ENCODE measurements around the gene PEA15. TPM values are rescaled to one million over a fixed set of nuclear protein-coding genes. Genes with fewer than 3 reads are reported as not detected.

The PEA15 gene
- total RNA-seq, 1 experiment from 2014 or later = 56.3 TPM

- TF ChIP-seq ZNF425 (CRISPR knock-in tag; conservative IDR thresholded peaks at IDR 0.05) (no peak), ZNF281 (CRISPR knock-in tag; IDR thresholded peaks at IDR 0.05) (no peak), NFE2L1 (CRISPR knock-in tag; IDR thresholded peaks at IDR 0.05) (no peak), IRF2 (CRISPR knock-in tag; IDR thresholded peaks at IDR 0.05; ENCODE audit: borderline replicate concordance, low read depth) (no peak), GABPB1 (CRISPR knock-in tag; IDR thresholded peaks at IDR 0.05) (no peak), CREB1 (CRISPR knock-in tag; IDR thresholded peaks at IDR 0.05) (no peak), OVOL2 (CRISPR knock-in tag; IDR thresholded peaks at IDR 0.05; ENCODE audit: borderline replicate concordance) (no peak)
- TF ChIP-seq, protein P1, sequence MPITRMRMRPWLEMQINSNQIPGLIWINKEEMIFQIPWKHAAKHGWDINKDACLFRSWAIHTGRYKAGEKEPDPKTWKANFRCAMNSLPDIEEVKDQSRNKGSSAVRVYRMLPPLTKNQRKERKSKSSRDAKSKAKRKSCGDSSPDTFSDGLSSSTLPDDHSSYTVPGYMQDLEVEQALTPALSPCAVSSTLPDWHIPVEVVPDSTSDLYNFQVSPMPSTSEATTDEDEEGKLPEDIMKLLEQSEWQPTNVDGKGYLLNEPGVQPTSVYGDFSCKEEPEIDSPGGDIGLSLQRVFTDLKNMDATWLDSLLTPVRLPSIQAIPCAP (CRISPR knock-in tag; IDR thresholded peaks at IDR 0.05) = no peak
Measured at GRCh38 chr1:160207771-160208556, 2.8 kb downstream of the PEA15 start (continued).

DNA sequence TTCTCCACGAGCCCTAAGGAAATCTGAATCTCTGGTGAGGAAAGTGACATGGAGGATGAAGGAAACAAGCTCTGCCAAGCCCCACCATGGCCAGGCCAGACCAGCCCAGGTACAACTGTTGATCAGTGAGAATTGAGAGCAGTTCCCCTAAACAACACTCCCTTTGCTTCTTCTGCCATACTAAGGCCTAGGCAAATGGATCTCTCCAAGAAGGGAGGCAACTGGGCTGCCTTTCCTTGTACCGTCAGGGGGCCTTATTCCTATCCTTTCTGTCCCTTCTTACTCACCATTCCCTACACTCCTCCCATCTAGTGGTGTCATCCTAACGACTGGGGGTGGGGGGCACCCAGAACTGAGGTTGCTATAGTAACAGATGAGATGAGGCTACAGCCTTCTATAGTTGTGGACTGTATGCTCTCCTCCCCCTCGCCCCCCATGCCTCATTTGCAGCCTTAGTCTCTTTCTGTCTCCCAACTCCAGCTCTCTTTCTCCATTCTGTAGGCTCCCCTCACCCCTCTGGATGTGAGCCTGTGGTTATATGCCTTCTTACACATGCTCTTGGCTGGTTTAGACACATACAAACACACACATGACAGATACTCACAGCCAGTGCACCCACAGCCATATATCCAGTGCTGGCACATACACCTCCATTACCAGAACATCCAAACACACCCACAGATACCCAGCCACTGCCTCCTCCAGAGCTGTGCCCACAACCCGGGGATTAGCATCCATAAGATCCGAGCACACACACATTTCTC lies 3.6 kb downstream of the PEA15 start:
- peaks cover 33% of the 10 kb centered on the region for H3K36me3 Mint-ChIP-seq
- POLR2A ChIA-PET = interaction anchor here (0.8 to 1.0 kb wide), 2 partner anchors 13 to 40 kb away, joined by 3 to 4 read pairs; no protein-coding TSS in a partner anchor

More for the DNA sequence above, 3.6 kb downstream of the PEA15 start:
- no peak for ATAC-seq
- Mint-ChIP-seq H3K4me1 (peaks cover 64% of the 10 kb centered on the region), H3K9me3 (no peaks in the 10 kb centered on the region), H3K4me3 (no peak overlapping the region), H3K27me3 (ENCODE audit: low read depth) (no peaks in the 10 kb centered on the region; the same call in 1 of the 2 replicates), H3K27ac (peak overlapping the region; percentile 42; the same call in 1 of the 2 replicates)
- CTCF ChIA-PET = interaction anchor here (0.9 to 8.9 kb wide), 12 partner anchors 11 to 123 kb away, joined by 3 to 85 read pairs (median 6); no protein-coding TSS in a partner anchor
- no peak for TF ChIP-seq FOXP1 (CRISPR knock-in tag; IDR thresholded peaks at IDR 0.05; ENCODE audit: borderline replicate concordance)
- no peak for TF ChIP-seq ZBTB21 (CRISPR knock-in tag; IDR thresholded peaks at IDR 0.05; ENCODE audit: borderline replicate concordance)
- no peak for TF ChIP-seq USF1 (CRISPR knock-in tag; IDR thresholded peaks at IDR 0.05)
- TF ChIP-seq, protein P2, sequence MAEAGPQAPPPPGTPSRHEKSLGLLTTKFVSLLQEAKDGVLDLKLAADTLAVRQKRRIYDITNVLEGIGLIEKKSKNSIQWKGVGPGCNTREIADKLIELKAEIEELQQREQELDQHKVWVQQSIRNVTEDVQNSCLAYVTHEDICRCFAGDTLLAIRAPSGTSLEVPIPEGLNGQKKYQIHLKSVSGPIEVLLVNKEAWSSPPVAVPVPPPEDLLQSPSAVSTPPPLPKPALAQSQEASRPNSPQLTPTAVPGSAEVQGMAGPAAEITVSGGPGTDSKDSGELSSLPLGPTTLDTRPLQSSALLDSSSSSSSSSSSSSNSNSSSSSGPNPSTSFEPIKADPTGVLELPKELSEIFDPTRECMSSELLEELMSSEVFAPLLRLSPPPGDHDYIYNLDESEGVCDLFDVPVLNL (CRISPR knock-in tag; IDR thresholded peaks at IDR 0.05; ENCODE audit: borderline replicate concordance, low read depth) = no peak
- no peak for TF ChIP-seq MAX (CRISPR knock-in tag; IDR thresholded peaks at IDR 0.05)
- TF ChIP-seq ZMAT4 (CRISPR knock-in tag; IDR thresholded peaks at IDR 0.05) = no peak
- DNase-seq (ENCODE audit: low spot score) = no peak
